Measurements from ENCODE around the gene DTNBP1. TPM values are rescaled to one million over a fixed set of nuclear protein-coding genes. Genes with fewer than 3 reads are reported as not detected.

Gene DTNBP1
- total RNA-seq, 1 donor from 2014 or later = 11.0 TPM

GRCh38 chr6:15502446-15503345, 160.1 kb downstream of the DTNBP1 start:
- Histone ChIP-seq H3K27me3 (ENCODE audit: control insufficient read depth, insufficient read depth, low read length) (no peaks in the 10 kb centered on the region), H3K36me3 (ENCODE audit: control insufficient read depth, insufficient read depth, low read length) (no peaks in the 10 kb centered on the region), H3K4me3 (ENCODE audit: low read depth, low read length) (no peak overlapping the region)
- no peak for TF ChIP-seq CTCF (IDR thresholded peaks at IDR 0.05; ENCODE audit: insufficient read depth, low read length, poor library complexity, severe bottlenecking)
- no peak for DNase-seq (ENCODE audit: low read depth)

- Histone ChIP-seq H3K27me3 (ENCODE audit: control insufficient read depth, insufficient read depth, low read length) (no peaks in the 10 kb centered on the region), H3K36me3 (ENCODE audit: control insufficient read depth, insufficient read depth, low read length) (no peaks in the 10 kb centered on the region), H3K4me3 (ENCODE audit: low read depth, low read length) (no peak overlapping the region)
- TF ChIP-seq CTCF (IDR thresholded peaks at IDR 0.05; ENCODE audit: insufficient read depth, low read length, poor library complexity, severe bottlenecking) = no peak
- DNase-seq (ENCODE audit: low read depth) = peak; percentile 64
Measured at GRCh38 chr6:15501826-15502445, 160.9 kb downstream of the DTNBP1 start.

- TF ChIP-seq CTCF (IDR thresholded peaks at IDR 0.05; ENCODE audit: insufficient read depth, low read length, poor library complexity, severe bottlenecking) = no peak
Measured at GRCh38 chr6:15500901-15501825, 161.7 kb downstream of the DTNBP1 start.

GRCh38 chr6:15500078-15500740, 162.6 kb downstream of the DTNBP1 start:
- Histone ChIP-seq H3K4me3 (ENCODE audit: low read depth, low read length) (no peak overlapping the region), H3K27me3 (ENCODE audit: control insufficient read depth, insufficient read depth, low read length) (no peaks in the 10 kb centered on the region), H3K36me3 (ENCODE audit: control insufficient read depth, insufficient read depth, low read length) (no peaks in the 10 kb centered on the region)
- no peak for DNase-seq (ENCODE audit: low read depth)
- TF ChIP-seq CTCF (IDR thresholded peaks at IDR 0.05; ENCODE audit: insufficient read depth, low read length, poor library complexity, severe bottlenecking) = no peak

More at GRCh38 chr6:15500901-15501825, 161.7 kb downstream of the DTNBP1 start:
- Histone ChIP-seq H3K4me3 (ENCODE audit: low read depth, low read length) (no peak overlapping the region), H3K36me3 (ENCODE audit: control insufficient read depth, insufficient read depth, low read length) (no peaks in the 10 kb centered on the region), H3K27me3 (ENCODE audit: control insufficient read depth, insufficient read depth, low read length) (no peaks in the 10 kb centered on the region)
- no peak for DNase-seq (ENCODE audit: low read depth)

- DNase-seq (ENCODE audit: low read depth) = no peak
- H3K4me3 ChIP-seq (ENCODE audit: low read depth, low read length) = no peak overlapping the region
- no peaks in the 10 kb centered on the region for H3K36me3 ChIP-seq (ENCODE audit: control insufficient read depth, insufficient read depth, low read length)
- no peaks in the 10 kb centered on the region for H3K27me3 ChIP-seq (ENCODE audit: control insufficient read depth, insufficient read depth, low read length)
- no peak for TF ChIP-seq CTCF (IDR thresholded peaks at IDR 0.05; ENCODE audit: insufficient read depth, low read length, poor library complexity, severe bottlenecking)
Measured at GRCh38 chr6:15499591-15499990, 163.2 kb downstream of the DTNBP1 start.

Data from kidney epithelial cell (primary cell).